Tibial nerve (tissue), 3 donors: ENCODE measurements around the gene KCNV2.

ENCODE experiments used
- CTCF ChIP-seq, 5 experiments: fragments of 200-600 bp in 3 of 5; fragments of 450-650 bp in 2 of 5; sonication (generic) in 3 of 5; IDR thresholded peaks; one replicate each; pipeline ENCODE4 v1.5.1; 2016 to 2019; ENCODE audit warnings: antibody characterized with exemption in 5 of 5, mild to moderate bottlenecking in 3 of 5, moderate library complexity in 2 of 5
- POLR2A ChIP-seq, 2 donors: fragments of 450-650 bp; IDR thresholded peaks; one replicate each; pipeline ENCODE4 v1.6.1; 2017; ENCODE audit warnings: antibody characterized with exemption in 2 of 2, mild to moderate bottlenecking in 2 of 2, moderate library complexity in 2 of 2

GRCh38 chr9:2718001-2718697 lies 839 bp downstream of the KCNV2 start:
- TF ChIP-seq CTCF (IDR thresholded peaks at IDR 0.05) = no peak
- no peak for TF ChIP-seq POLR2A (IDR thresholded peaks at IDR 0.05)
